ENCODE data around the gene TBPL1. TPM values are rescaled to one million over a fixed set of nuclear protein-coding genes. Genes with fewer than 3 reads are reported as not detected.

TBPL1 gene
- total RNA-seq, 4 donors from 2014 or later = 4.8 to 14.9 (median 6.6) TPM

DNA sequence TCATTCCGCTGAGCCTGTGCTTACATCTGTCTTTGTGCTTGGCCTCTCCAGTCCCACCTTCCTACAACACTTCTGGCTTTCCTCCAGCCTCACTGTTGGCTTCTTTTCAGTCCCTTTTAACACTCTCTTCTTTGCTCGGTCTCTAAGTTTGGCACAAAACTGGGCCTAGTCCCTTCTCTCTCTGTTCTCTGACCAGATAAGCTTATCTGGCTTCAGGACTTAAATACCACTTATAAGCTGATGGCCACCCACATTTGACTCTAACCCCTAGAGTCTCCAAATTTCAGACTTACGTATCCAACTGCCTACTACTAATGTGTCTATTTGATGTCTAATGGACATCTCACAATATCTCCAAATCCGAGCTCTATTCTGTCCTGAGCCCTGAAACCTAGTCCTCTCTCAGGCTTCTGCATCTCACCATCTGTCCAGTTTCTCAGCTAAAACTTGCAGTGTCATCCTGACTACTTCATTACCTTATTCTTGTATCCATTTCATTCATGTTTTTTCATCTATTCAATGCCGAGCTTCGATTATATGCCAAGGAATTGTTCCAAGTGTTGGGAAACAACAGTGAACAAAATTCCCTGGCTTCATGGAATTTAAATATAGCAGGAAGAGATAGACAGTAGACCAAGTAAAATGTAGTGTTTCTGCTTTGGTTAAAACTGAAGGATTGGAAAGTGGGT is 40.1 kb downstream of the TBPL1 start:
- no peaks in the 10 kb centered on the region for H3K36me3 ChIP-seq
- H3K4me1 ChIP-seq = peaks cover 0 to 6% (median 0%) of the 10 kb centered on the region in 4 donors
- no peaks in the 10 kb centered on the region for H3K27me3 ChIP-seq
- 79 to 85% methylated on average over 6 of the region's 6 CpGs for WGBS, 2 donors
- H3K9me3 ChIP-seq = no peaks in the 10 kb centered on the region
- no peak for TF ChIP-seq EP300 (IDR thresholded peaks at IDR 0.05)
- no peak for DNase-seq (ENCODE audit: low spot score in 2 of 2)
- no peak overlapping the region for H3K4me3 ChIP-seq
- H3K27ac ChIP-seq = peak overlapping the region in 1 of 4 donors; percentile 22

- Histone ChIP-seq H3K27ac (no peak overlapping the region), H3K4me1 (peaks cover 0 to 6% (median 0%) of the 10 kb centered on the region in 4 donors), H3K36me3 (no peaks in the 10 kb centered on the region), H3K9me3 (no peaks in the 10 kb centered on the region), H3K4me3 (no peak overlapping the region), H3K27me3 (no peaks in the 10 kb centered on the region)
- no peak for TF ChIP-seq POLR2A (IDR thresholded peaks at IDR 0.05)
- TF ChIP-seq CTCF (IDR thresholded peaks at IDR 0.05) = no peak
- no peak for TF ChIP-seq EP300 (IDR thresholded peaks at IDR 0.05)
- no peak for DNase-seq (ENCODE audit: low spot score in 2 of 2)
- WGBS, 2 donors = 74 to 76% methylated on average over 3 of the region's 3 CpGs
Observed at GRCh38 chr6:133995296-133995695, 42.3 kb downstream of the TBPL1 start.

- Histone ChIP-seq H3K4me1 (peaks cover 0 to 6% (median 0%) of the 10 kb centered on the region in 4 donors), H3K27me3 (no peaks in the 10 kb centered on the region), H3K4me3 (no peak overlapping the region), H3K9me3 (no peaks in the 10 kb centered on the region), H3K36me3 (no peaks in the 10 kb centered on the region), H3K27ac (no peak overlapping the region)
- TF ChIP-seq POLR2A (IDR thresholded peaks at IDR 0.05) (no peak), EP300 (IDR thresholded peaks at IDR 0.05) (no peak), CTCF (IDR thresholded peaks at IDR 0.05) (no peak)
- no peak for DNase-seq (ENCODE audit: low spot score in 2 of 2)
- 81 to 92% methylated on average over 3 of the region's 3 CpGs for WGBS, 2 donors
Observed at GRCh38 chr6:133995758-133996157, 42.7 kb downstream of the TBPL1 start.

GRCh38 chr6:133997267-133997666 is 44.2 kb downstream of the TBPL1 start:
- no peaks in the 10 kb centered on the region for H3K27me3 ChIP-seq
- H3K36me3 ChIP-seq = no peaks in the 10 kb centered on the region

DNA sequence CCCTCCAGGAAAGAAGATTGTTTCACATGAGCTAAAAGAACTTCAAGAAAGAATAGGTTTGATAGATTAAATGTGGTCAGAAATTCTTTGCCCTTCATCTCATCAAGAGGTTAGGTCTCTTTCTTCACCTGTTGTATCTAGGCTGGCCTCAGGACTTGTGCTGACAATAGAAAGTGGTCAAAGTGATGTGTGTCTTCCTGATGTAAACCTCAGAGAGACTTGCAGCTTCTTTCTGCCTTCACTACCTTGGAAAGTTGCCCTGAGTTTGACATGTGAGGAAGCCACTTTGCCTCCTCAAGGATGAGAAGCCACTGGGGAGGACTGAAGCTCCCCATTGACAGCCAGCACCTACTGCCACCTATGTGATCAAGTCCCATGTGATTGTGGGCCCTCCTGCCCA is 46.3 kb downstream of the TBPL1 start:
- no peaks in the 10 kb centered on the region for H3K27me3 ChIP-seq
- no peak for DNase-seq (ENCODE audit: low spot score in 2 of 2)
- no peak for TF ChIP-seq EP300 (IDR thresholded peaks at IDR 0.05)
- no peak for TF ChIP-seq CTCF (IDR thresholded peaks at IDR 0.05)
- no peak for TF ChIP-seq POLR2A (IDR thresholded peaks at IDR 0.05)
- no peak overlapping the region for H3K27ac ChIP-seq
- H3K4me3 ChIP-seq = no peak overlapping the region
- no peaks in the 10 kb centered on the region for H3K36me3 ChIP-seq
- H3K4me1 ChIP-seq = peaks cover 0 to 2% (median 0%) of the 10 kb centered on the region in 4 donors
- no peaks in the 10 kb centered on the region for H3K9me3 ChIP-seq

More at GRCh38 chr6:133997267-133997666, 44.2 kb downstream of the TBPL1 start:
- Histone ChIP-seq H3K9me3 (no peaks in the 10 kb centered on the region), H3K4me1 (no peaks in the 10 kb centered on the region), H3K27ac (no peak overlapping the region), H3K4me3 (no peak overlapping the region)
- DNase-seq (ENCODE audit: low spot score in 2 of 2) = no peak
- 95 to 96% methylated on average over 6 of the region's 6 CpGs for WGBS, 2 donors
- TF ChIP-seq POLR2A (IDR thresholded peaks at IDR 0.05) (no peak), EP300 (IDR thresholded peaks at IDR 0.05) (no peak), CTCF (IDR thresholded peaks at IDR 0.05) (no peak)

Data from tibial nerve (tissue), 4 donors.